Suprapubic skin (tissue), 4 donors: ENCODE results near the gene CADM1.

ENCODE experiments used
- EP300 ChIP-seq: sonication (generic); formaldehyde crosslinking; IDR thresholded peaks from one replicate; pipeline ENCODE4 v1.6.1; 2017; ENCODE audit warnings: antibody characterized with exemption
- POLR2A ChIP-seq, 2 donors: fragments of 450-650 bp; IDR thresholded peaks; one replicate each; pipeline ENCODE4 v1.6.1; 2017; ENCODE audit warnings: antibody characterized with exemption in 2 of 2, mild to moderate bottlenecking in 2 of 2, moderate library complexity in 2 of 2
- POLR2AphosphoS5 ChIP-seq, 3 donors: sonication (generic); formaldehyde crosslinking; IDR thresholded peaks; one replicate each; pipeline ENCODE4 v1.6.1; 2017; ENCODE audit warnings: antibody characterized with exemption in 3 of 3

DNA sequence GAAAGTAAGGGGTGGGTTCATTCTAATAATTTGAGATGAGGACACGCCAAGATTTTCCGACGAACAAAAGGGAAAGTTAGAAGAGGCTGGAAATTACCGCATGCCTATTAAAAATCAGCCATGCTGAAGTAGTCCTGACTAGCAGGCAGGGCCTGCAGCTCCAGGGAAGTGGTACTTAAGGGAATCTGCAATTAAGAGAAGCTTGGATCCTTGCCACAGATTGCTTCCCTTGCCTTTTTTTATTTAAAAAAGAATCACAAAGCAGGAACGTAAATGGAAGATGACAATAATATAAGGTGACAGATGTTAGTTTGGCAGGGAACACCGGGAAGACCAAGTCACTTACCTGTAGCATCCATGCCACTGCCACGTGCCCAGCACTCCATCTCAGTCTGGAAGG lies 359.3 kb downstream of the CADM1 start:
- TF ChIP-seq POLR2A (IDR thresholded peaks at IDR 0.05), result no peak
- TF ChIP-seq EP300, result no peak
- TF ChIP-seq POLR2AphosphoS5 (IDR thresholded peaks at IDR 0.05), result no peak
